DND-41 (cell line): Measurements from ENCODE around the gene U2SURP.

Experiments
- EZH2 ChIP-seq: IDR thresholded peaks from 3 replicates; pipeline ENCODE4 v1.6.1; 2012; ENCODE audit warnings: borderline replicate concordance, low read depth, mild to moderate bottlenecking, moderate library complexity, low read length, inconsistent platforms; ENCODE audit not compliant: severe bottlenecking
- TF ChIP-seq, protein P1 (sequence below): IDR thresholded peaks from 2 replicates; pipeline ENCODE4 v1.5.1; 2012; ENCODE audit warnings: borderline replicate concordance, low read length, moderate library complexity, mild to moderate bottlenecking; ENCODE audit not compliant: poor library complexity, severe bottlenecking; ENCODE audit errors: extremely low read depth

GRCh38 chr3:143081365-143081764 is 80.0 kb downstream of the U2SURP start:
- TF ChIP-seq EZH2, result no peak
- TF ChIP-seq, protein P1, sequence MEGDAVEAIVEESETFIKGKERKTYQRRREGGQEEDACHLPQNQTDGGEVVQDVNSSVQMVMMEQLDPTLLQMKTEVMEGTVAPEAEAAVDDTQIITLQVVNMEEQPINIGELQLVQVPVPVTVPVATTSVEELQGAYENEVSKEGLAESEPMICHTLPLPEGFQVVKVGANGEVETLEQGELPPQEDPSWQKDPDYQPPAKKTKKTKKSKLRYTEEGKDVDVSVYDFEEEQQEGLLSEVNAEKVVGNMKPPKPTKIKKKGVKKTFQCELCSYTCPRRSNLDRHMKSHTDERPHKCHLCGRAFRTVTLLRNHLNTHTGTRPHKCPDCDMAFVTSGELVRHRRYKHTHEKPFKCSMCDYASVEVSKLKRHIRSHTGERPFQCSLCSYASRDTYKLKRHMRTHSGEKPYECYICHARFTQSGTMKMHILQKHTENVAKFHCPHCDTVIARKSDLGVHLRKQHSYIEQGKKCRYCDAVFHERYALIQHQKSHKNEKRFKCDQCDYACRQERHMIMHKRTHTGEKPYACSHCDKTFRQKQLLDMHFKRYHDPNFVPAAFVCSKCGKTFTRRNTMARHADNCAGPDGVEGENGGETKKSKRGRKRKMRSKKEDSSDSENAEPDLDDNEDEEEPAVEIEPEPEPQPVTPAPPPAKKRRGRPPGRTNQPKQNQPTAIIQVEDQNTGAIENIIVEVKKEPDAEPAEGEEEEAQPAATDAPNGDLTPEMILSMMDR, result no peak
